HG03565 (cell line): ENCODE measurements around the gene PREX1.

Experiments
- ATAC-seq: cut with Tn5 transposase; IDR thresholded peaks from one replicate; pipeline ENCODE4 v1.9.1; 2021; ENCODE audit warnings: mild to moderate bottlenecking, moderate library complexity; ENCODE audit not compliant: unreplicated experiment

PREX1 gene

GRCh38 chr20:48626938-48627736 lies 200.7 kb downstream of the PREX1 start:
- no peak for ATAC-seq

GRCh38 chr20:48626226-48626937 lies 201.4 kb downstream of the PREX1 start:
- no peak for ATAC-seq

- no peak for ATAC-seq
Observed at GRCh38 chr20:48625136-48625900, 202.5 kb downstream of the PREX1 start.

GRCh38 chr20:48624315-48625020 lies 203.3 kb downstream of the PREX1 start:
- no peak for ATAC-seq

- no peak for ATAC-seq
Observed at GRCh38 chr20:48623906-48624265, 203.9 kb downstream of the PREX1 start.

GRCh38 chr20:48623176-48623905 lies 204.5 kb downstream of the PREX1 start:
- ATAC-seq, result no peak

GRCh38 chr20:48622421-48622820 lies 205.4 kb downstream of the PREX1 start:
- no peak for ATAC-seq

- ATAC-seq, result no peak
Observed at GRCh38 chr20:48621376-48622078, 206.3 kb downstream of the PREX1 start.

GRCh38 chr20:48620507-48621375 lies 207.1 kb downstream of the PREX1 start:
- no peak for ATAC-seq

- no peak for ATAC-seq
Observed at GRCh38 chr20:48620154-48620506, 207.7 kb downstream of the PREX1 start.

- no peak for ATAC-seq
Observed at GRCh38 chr20:48619126-48620101, 208.4 kb downstream of the PREX1 start.

- no peak for ATAC-seq
Observed at GRCh38 chr20:48618631-48619030, 209.2 kb downstream of the PREX1 start.

- no peak for ATAC-seq
Observed at GRCh38 chr20:48618052-48618451, 209.7 kb downstream of the PREX1 start.

GRCh38 chr20:48617481-48617880 lies 210.3 kb downstream of the PREX1 start:
- ATAC-seq, result no peak

- ATAC-seq, result no peak
Observed at GRCh38 chr20:48616481-48616880, 211.3 kb downstream of the PREX1 start.

GRCh38 chr20:48615871-48616270 lies 211.9 kb downstream of the PREX1 start:
- no peak for ATAC-seq

GRCh38 chr20:48614593-48615274 lies 213.1 kb downstream of the PREX1 start:
- ATAC-seq, result no peak
